H9 (cell line): ENCODE data around the gene DUSP23. TPM values are rescaled to one million over a fixed set of nuclear protein-coding genes. Genes with fewer than 3 reads are reported as not detected.

Experiments used
- DNase-seq: peaks from one replicate; pipeline ENCODE4 v3.0.0-alpha.2; 2017
- H2AFZ ChIP-seq: one replicate; pipeline ENCODE4 v1.6.1; 2013; ENCODE audit warnings: mild to moderate bottlenecking, low read length, control low read depth, moderate library complexity
- H2AK5ac ChIP-seq: 2 replicates; pipeline ENCODE4 v1.6.1; 2013; ENCODE audit warnings: low read length, control low read depth, mixed read lengths; ENCODE audit not compliant: insufficient read length
- H2BK120ac ChIP-seq: one replicate; pipeline ENCODE4 v1.6.1; 2013; ENCODE audit warnings: low read depth, mild to moderate bottlenecking, low read length, control low read depth, inconsistent platforms; ENCODE audit not compliant: poor library complexity, severe bottlenecking
- H2BK12ac ChIP-seq: 2 replicates; pipeline ENCODE4 v1.6.1; 2013; ENCODE audit warnings: low read length, control low read depth, mixed read lengths, low read depth; ENCODE audit not compliant: insufficient read length
- H2BK15ac ChIP-seq: 2 replicates; pipeline ENCODE4 v1.6.1; 2013; ENCODE audit warnings: low read depth, low read length, control low read depth
- H2BK20ac ChIP-seq: one replicate; pipeline ENCODE4 v1.6.1; 2013; ENCODE audit warnings: low read depth, mild to moderate bottlenecking, low read length, control low read depth, inconsistent platforms; ENCODE audit not compliant: poor library complexity, severe bottlenecking
- H2BK5ac ChIP-seq: 2 replicates; pipeline ENCODE4 v1.6.1; 2013; ENCODE audit warnings: low read length, control low read depth, mixed read lengths; ENCODE audit not compliant: insufficient read length
- H3K14ac ChIP-seq: 2 replicates; pipeline ENCODE4 v1.6.1; 2013; ENCODE audit warnings: low read length, control low read depth; ENCODE audit not compliant: insufficient read depth
- H3K18ac ChIP-seq: 2 replicates; pipeline ENCODE4 v1.6.1; 2013; ENCODE audit warnings: low read depth, mild to moderate bottlenecking, mixed read lengths, low read length, control low read depth; ENCODE audit not compliant: insufficient read length
- H3K23ac ChIP-seq: 2 replicates; pipeline ENCODE4 v1.6.1; 2013; ENCODE audit warnings: low read length, control low read depth, mixed read lengths, low read depth; ENCODE audit not compliant: insufficient read length
- H3K23me2 ChIP-seq: 2 replicates; pipeline ENCODE4 v1.6.1; 2013; ENCODE audit warnings: low read depth, mild to moderate bottlenecking, mixed read lengths, low read length, control low read depth; ENCODE audit not compliant: insufficient read length, poor library complexity, severe bottlenecking
- H3K27ac ChIP-seq: 2 replicates; pipeline ENCODE4 v1.5.1; 2013; ENCODE audit warnings: low read length, control low read depth, mixed read lengths, low read depth; ENCODE audit not compliant: insufficient read length
- H3K27me3 ChIP-seq: 2 replicates; pipeline ENCODE4 v1.6.1; 2013; ENCODE audit warnings: low read length, control low read depth, inconsistent platforms; ENCODE audit not compliant: insufficient read depth
- H3K4ac ChIP-seq: 2 replicates; pipeline ENCODE4 v1.6.1; 2013; ENCODE audit warnings: low read depth, mild to moderate bottlenecking, control low read depth, inconsistent platforms, low read length, moderate library complexity
- H3K4me1 ChIP-seq: 2 replicates; pipeline ENCODE4 v1.6.1; 2013; ENCODE audit warnings: low read length, control low read depth, inconsistent platforms; ENCODE audit not compliant: insufficient read depth
- H3K4me2 ChIP-seq: 2 replicates; pipeline ENCODE4 v1.6.1; 2013; ENCODE audit warnings: low read length, control low read depth, mixed read lengths; ENCODE audit not compliant: insufficient read length, insufficient read depth
- H3K56ac ChIP-seq: 2 replicates; pipeline ENCODE4 v1.6.1; 2013; ENCODE audit warnings: low read depth, mild to moderate bottlenecking, mixed read lengths, low read length, control low read depth; ENCODE audit not compliant: insufficient read length
- H3K79me1 ChIP-seq: 2 replicates; pipeline ENCODE4 v1.6.1; 2013; ENCODE audit warnings: low read depth, mild to moderate bottlenecking, moderate library complexity, low read length, control low read depth, inconsistent platforms; ENCODE audit not compliant: insufficient read depth, poor library complexity, severe bottlenecking
- H3K79me2 ChIP-seq: 2 replicates; pipeline ENCODE4 v1.6.1; 2013; ENCODE audit warnings: low read length, control low read depth, inconsistent platforms; ENCODE audit not compliant: insufficient read depth
- H3K9ac ChIP-seq: 2 replicates; pipeline ENCODE4 v1.6.1; 2013; ENCODE audit warnings: low read length, control low read depth, mixed read lengths; ENCODE audit not compliant: insufficient read length; ENCODE audit errors: extremely low read depth
- H3K9me3 ChIP-seq: one replicate; pipeline ENCODE4 v1.6.1; 2013; ENCODE audit warnings: low read depth, low read length, inconsistent platforms; ENCODE audit not compliant: control insufficient read depth
- H3T11ph ChIP-seq: one replicate; pipeline ENCODE4 v1.6.1; 2013; ENCODE audit warnings: mild to moderate bottlenecking, low read length, control low read depth, inconsistent platforms
- H4K20me1 ChIP-seq: one replicate; pipeline ENCODE4 v1.6.1; 2013; ENCODE audit not compliant: control insufficient read depth, insufficient read length, insufficient read depth
- H4K5ac ChIP-seq: 2 replicates; pipeline ENCODE4 v1.6.1; 2013; ENCODE audit warnings: low read depth, mild to moderate bottlenecking, mixed read lengths, low read length, control low read depth; ENCODE audit not compliant: insufficient read length
- H4K8ac ChIP-seq: replicated peaks from 2 replicates; pipeline ENCODE4 v1.6.1; 2013; ENCODE audit warnings: low read length, control low read depth, mixed read lengths, low read depth; ENCODE audit not compliant: insufficient read length
- H4K91ac ChIP-seq: 2 replicates; pipeline ENCODE4 v1.6.1; 2013; ENCODE audit warnings: low read depth, mild to moderate bottlenecking, moderate library complexity, mixed read lengths, low read length, control low read depth; ENCODE audit not compliant: insufficient read length
- H3K27ac Mint-ChIP-seq, 3 experiments: 2 replicates in 2 of 3; 3 replicates in 1 of 3; pipeline ENCODE4 v1.8.0; 2020 to 2021; ENCODE audit warnings: mixed read lengths in 3 of 3, mild to moderate bottlenecking in 1 of 3, moderate library complexity in 1 of 3
- H3K27me3 Mint-ChIP-seq: 2 replicates; pipeline ENCODE4 v1.8.0; 2021; ENCODE audit warnings: low read depth, mild to moderate bottlenecking, moderate library complexity, mixed read lengths
- H3K36me3 Mint-ChIP-seq, 3 experiments: 2 replicates in 2 of 3; 3 replicates in 1 of 3; pipeline ENCODE4 v1.8.0; 2020 to 2021; ENCODE audit warnings: low read depth in 3 of 3, mixed read lengths in 3 of 3; ENCODE audit not compliant: insufficient read depth in 1 of 3
- H3K4me1 Mint-ChIP-seq, 2 experiments: 2 replicates each; pipeline ENCODE4 v1.8.0; 2020; ENCODE audit warnings: mixed read lengths in 2 of 2
- H3K4me3 Mint-ChIP-seq, 2 experiments: 2 replicates in 1 of 2; 3 replicates in 1 of 2; pipeline ENCODE4 v1.8.0; 2020 to 2021; ENCODE audit warnings: mild to moderate bottlenecking in 2 of 2, mixed read lengths in 2 of 2, moderate library complexity in 1 of 2
- H3K9me3 Mint-ChIP-seq, 2 experiments: 2 replicates in 1 of 2; 3 replicates in 1 of 2; pipeline ENCODE4 v1.8.0; 2020; ENCODE audit warnings: mild to moderate bottlenecking in 2 of 2, mixed read lengths in 2 of 2, moderate library complexity in 1 of 2
- WGBS: extraction: QIAGEN DNeasy Blood & Tissue Kit; methylation state at CpG from one replicate; pipeline ENCODE4 v1.1.7; 2013; ENCODE audit warnings: missing lambda C conversion rate, low lambda C conversion rate, mixed read lengths; ENCODE audit not compliant: insufficient read length; ENCODE audit errors: extremely low coverage; 5-methylcytosine and 5-hydroxymethylcytosine counted together
- total RNA-seq: library from RNA; stranded (reverse); gene quantifications from 2 replicates; pipeline ENCODE4 v1.2.1, GENCODE V29; 2021
- TF ChIP-seq, protein P1 (sequence below): fragments of 200-600 bp; sonication (generic); conservative IDR thresholded peaks from 3 replicates; pipeline ENCODE4 v1.8.0; 2021; ENCODE audit warnings: antibody characterized with exemption, mild to moderate bottlenecking

DUSP23 gene
- total RNA-seq, 1 experiment from 2014 or later = 25.0 TPM

DNA sequence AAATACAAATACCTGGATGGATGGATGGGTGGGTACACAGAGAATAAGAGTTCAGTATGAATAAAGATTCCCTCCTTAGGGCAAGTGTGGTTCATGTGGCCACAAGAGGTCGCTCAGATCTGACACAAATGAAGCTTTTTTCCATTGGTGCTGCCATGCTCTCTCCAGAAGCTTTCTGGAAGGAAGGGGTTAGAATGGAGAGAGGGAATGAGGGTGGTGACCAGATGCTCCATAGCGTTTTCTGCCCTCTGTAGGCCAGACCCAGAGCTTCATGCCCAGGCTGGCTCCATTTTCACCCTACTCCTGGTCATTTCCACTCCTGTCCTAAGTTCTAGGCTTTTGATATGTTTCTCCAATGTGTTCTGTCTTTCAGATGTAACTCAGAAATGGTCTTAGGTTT lies 18.1 kb downstream of the DUSP23 start:
- no peak overlapping the region for H3K9ac ChIP-seq
- no peaks in the 10 kb centered on the region for H4K20me1 ChIP-seq
- H3K14ac ChIP-seq = no peak overlapping the region
- H2BK120ac ChIP-seq = no peak overlapping the region
- H3K4ac ChIP-seq = no peak overlapping the region
- H3K27ac ChIP-seq = no peak overlapping the region
- no peaks in the 10 kb centered on the region for H3K4me1 ChIP-seq
- H3K79me2 ChIP-seq = no peaks in the 10 kb centered on the region
- no peak overlapping the region for H2BK20ac ChIP-seq
- H4K5ac ChIP-seq = no peak overlapping the region
- Mint-ChIP-seq H3K4me1 (no peaks in the 10 kb centered on the region), H3K27ac (no peak overlapping the region), H3K36me3 (no peaks in the 10 kb centered on the region), H3K4me3 (no peak overlapping the region), H3K27me3 (peaks cover 6% of the 10 kb centered on the region), H3K9me3 (no peaks in the 10 kb centered on the region)
- no peak overlapping the region for H3K4me2 ChIP-seq
- H3K18ac ChIP-seq = no peak overlapping the region
- H3K56ac ChIP-seq = no peak overlapping the region
- H4K91ac ChIP-seq = no peak overlapping the region
- DNase-seq = peak; percentile 86
- TF ChIP-seq, protein P1, sequence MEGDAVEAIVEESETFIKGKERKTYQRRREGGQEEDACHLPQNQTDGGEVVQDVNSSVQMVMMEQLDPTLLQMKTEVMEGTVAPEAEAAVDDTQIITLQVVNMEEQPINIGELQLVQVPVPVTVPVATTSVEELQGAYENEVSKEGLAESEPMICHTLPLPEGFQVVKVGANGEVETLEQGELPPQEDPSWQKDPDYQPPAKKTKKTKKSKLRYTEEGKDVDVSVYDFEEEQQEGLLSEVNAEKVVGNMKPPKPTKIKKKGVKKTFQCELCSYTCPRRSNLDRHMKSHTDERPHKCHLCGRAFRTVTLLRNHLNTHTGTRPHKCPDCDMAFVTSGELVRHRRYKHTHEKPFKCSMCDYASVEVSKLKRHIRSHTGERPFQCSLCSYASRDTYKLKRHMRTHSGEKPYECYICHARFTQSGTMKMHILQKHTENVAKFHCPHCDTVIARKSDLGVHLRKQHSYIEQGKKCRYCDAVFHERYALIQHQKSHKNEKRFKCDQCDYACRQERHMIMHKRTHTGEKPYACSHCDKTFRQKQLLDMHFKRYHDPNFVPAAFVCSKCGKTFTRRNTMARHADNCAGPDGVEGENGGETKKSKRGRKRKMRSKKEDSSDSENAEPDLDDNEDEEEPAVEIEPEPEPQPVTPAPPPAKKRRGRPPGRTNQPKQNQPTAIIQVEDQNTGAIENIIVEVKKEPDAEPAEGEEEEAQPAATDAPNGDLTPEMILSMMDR = peak; percentile 87
- no peaks in the 10 kb centered on the region for H3K9me3 ChIP-seq
- no peak overlapping the region for H2AK5ac ChIP-seq
- no peaks in the 10 kb centered on the region for H3K79me1 ChIP-seq
- H4K8ac ChIP-seq = no peak overlapping the region
- H2AFZ ChIP-seq = no peak overlapping the region
- no peak overlapping the region for H2BK15ac ChIP-seq
- WGBS = no CpG with 5 or more reads among the region's 2 CpGs
- no peak overlapping the region for H3K23ac ChIP-seq
- H2BK12ac ChIP-seq = no peak overlapping the region
- H3K27me3 ChIP-seq = no peaks in the 10 kb centered on the region
- H3T11ph ChIP-seq = no peak overlapping the region
- H3K23me2 ChIP-seq = no peaks in the 10 kb centered on the region
- no peak overlapping the region for H2BK5ac ChIP-seq
